GM06990 (cell line): Measurements from ENCODE around the gene AUTS2.

Source experiments
- DNase-seq: peaks from one replicate; pipeline ENCODE4 v3.0.0-alpha.2; 2011; ENCODE audit not compliant: insufficient read length; ENCODE audit errors: extremely low read depth
- H3K27me3 ChIP-seq: replicated peaks from 2 replicates; pipeline ENCODE4 v1.6.0; 2011; ENCODE audit warnings: low read length; ENCODE audit not compliant: control insufficient read depth, insufficient read depth
- H3K36me3 ChIP-seq: 2 replicates; pipeline ENCODE4 v1.5.1; 2011; ENCODE audit warnings: low read length; ENCODE audit not compliant: control insufficient read depth, insufficient read depth
- H3K4me3 ChIP-seq: replicated peaks from 2 replicates; pipeline ENCODE4 v1.5.1; 2011; ENCODE audit warnings: low read depth, mild to moderate bottlenecking, control low read depth, low read length
- CTCF ChIP-seq: IDR thresholded peaks from 2 replicates; pipeline ENCODE4 v1.5.1; 2011; ENCODE audit warnings: low read length, control low read depth, mild to moderate bottlenecking, inconsistent platforms; ENCODE audit not compliant: insufficient read depth, poor library complexity, severe bottlenecking

The AUTS2 gene

GRCh38 chr7:69567800-69568199 lies 30.5 kb upstream of the AUTS2 start:
- TF ChIP-seq CTCF: no peak
- Histone ChIP-seq H3K27me3 (no peaks in the 10 kb centered on the region), H3K4me3 (no peak overlapping the region), H3K36me3 (no peaks in the 10 kb centered on the region)
- DNase-seq: no peak

GRCh38 chr7:69568266-69568665 lies 30.0 kb upstream of the AUTS2 start:
- no peaks in the 10 kb centered on the region for H3K27me3 ChIP-seq
- DNase-seq: no peak
- no peak for TF ChIP-seq CTCF
- H3K4me3 ChIP-seq: no peak overlapping the region
- no peaks in the 10 kb centered on the region for H3K36me3 ChIP-seq

- DNase-seq: no peak
- no peak for TF ChIP-seq CTCF
These were observed 22.6 kb upstream of the AUTS2 start for GRCh38 chr7:69575651-69576050.

GRCh38 chr7:69577221-69577620 lies 21.1 kb upstream of the AUTS2 start:
- DNase-seq: peak; percentile 20
- no peak for TF ChIP-seq CTCF
- no peaks in the 10 kb centered on the region for H3K27me3 ChIP-seq
- H3K4me3 ChIP-seq: no peak overlapping the region
- H3K36me3 ChIP-seq: no peaks in the 10 kb centered on the region

More at GRCh38 chr7:69575651-69576050, 22.6 kb upstream of the AUTS2 start:
- Histone ChIP-seq H3K36me3 (no peaks in the 10 kb centered on the region), H3K27me3 (no peaks in the 10 kb centered on the region), H3K4me3 (no peak overlapping the region)

- no peaks in the 10 kb centered on the region for H3K36me3 ChIP-seq
- DNase-seq: no peak
- TF ChIP-seq CTCF: no peak
- H3K27me3 ChIP-seq: no peaks in the 10 kb centered on the region
- H3K4me3 ChIP-seq: no peak overlapping the region
These were observed 13.1 kb upstream of the AUTS2 start for GRCh38 chr7:69585169-69585568.

GRCh38 chr7:69586321-69586720 lies 12.0 kb upstream of the AUTS2 start:
- no peaks in the 10 kb centered on the region for H3K36me3 ChIP-seq
- no peaks in the 10 kb centered on the region for H3K27me3 ChIP-seq
- TF ChIP-seq CTCF: no peak
- no peak overlapping the region for H3K4me3 ChIP-seq
- no peak for DNase-seq
